GM12878 (cell line): ENCODE data around the gene ZCRB1. TPM values are rescaled to one million over a fixed set of nuclear protein-coding genes. Genes with fewer than 3 reads are reported as not detected.
"Not testable (repeated sequence)": the region's sequence is repeated elsewhere in the genome, so short reads cannot be mapped to it uniquely, and the experiment has no call there.

Experiments used
- ATAC-seq: fragments of 200-7000 bp; cut with Tn5 transposase; 3 replicates; pipeline ENCODE4 v1.9.1; 2020; ENCODE audit warnings: mild to moderate bottlenecking, moderate library complexity
- BruUV-seq: library from RNA; stranded (reverse); fragments of 400-500 nt; replicated peaks from 2 replicates; lab custom pipeline; 2021; lab: Mats Ljungman, UMichigan
- CTCF ChIA-PET: fragments of 300-600 bp; sonication (Branson Sonifier 250); formaldehyde crosslinking; extraction: SDS; loops from one replicate; lab custom pipeline; 2021; ENCODE audit warnings: inconsistent platforms; lab: Yijun Ruan, JAX
- POLR2A ChIA-PET: fragments of 350-600 bp; formaldehyde crosslinking; extraction: SDS; loops from one replicate; lab custom pipeline; 2021; ENCODE audit warnings: inconsistent platforms; lab: Charles Lee
- RAD21 ChIA-PET: fragments of 300-600 bp; sonication (Branson Sonifier 250); formaldehyde crosslinking; loops from one replicate; lab custom pipeline; 2023; ENCODE audit warnings: antibody characterized with exemption; ENCODE audit not compliant: unreplicated experiment; lab: Charles Lee
- SMC1A ChIA-PET: fragments of 300-600 bp; sonication (Branson Sonifier 250); formaldehyde crosslinking; loops from one replicate; lab custom pipeline; 2023; ENCODE audit not compliant: unreplicated experiment, uncharacterized antibody; lab: Charles Lee
- DNase-seq: peaks from one replicate; pipeline ENCODE4 v3.0.0-alpha.2; 2011; ENCODE audit warnings: low read depth, low spot score
- FAIRE-seq: peaks from 3 replicates; lab custom pipeline; 2011; peaks lifted over from hg19 to GRCh38; lab: Jason Lieb, UNC
- H2AFZ ChIP-seq: 2 replicates; pipeline ENCODE4 v1.6.0; 2011; ENCODE audit warnings: low read depth, low read length, control low read depth; ENCODE audit not compliant: control insufficient read depth
- H3K27ac ChIP-seq: 2 replicates; pipeline ENCODE4 v1.5.1; 2011; ENCODE audit warnings: control low read depth; ENCODE audit not compliant: control insufficient read depth, insufficient read depth
- H3K27me3 ChIP-seq, 2 experiments: replicated peaks in 1 of 2; 2 replicates each; pipeline versions ENCODE4 v1.6.0 to v1.6.1; 2011; ENCODE audit warnings: low read length in 1 of 2; ENCODE audit not compliant: control insufficient read depth in 2 of 2, insufficient read depth in 2 of 2
- H3K36me3 ChIP-seq, 2 experiments: 2 replicates each; pipeline ENCODE4 v1.5.1; 2011; ENCODE audit warnings: low read length in 1 of 2; ENCODE audit not compliant: control insufficient read depth in 2 of 2, insufficient read depth in 2 of 2
- H3K4me1 ChIP-seq: 2 replicates; pipeline ENCODE4 v1.6.1; 2011; ENCODE audit warnings: mild to moderate bottlenecking, low read length, moderate library complexity, mixed read lengths; ENCODE audit not compliant: control insufficient read depth, insufficient read depth
- H3K4me2 ChIP-seq: 2 replicates; pipeline ENCODE4 v1.6.0; 2011; ENCODE audit warnings: control low read depth; ENCODE audit not compliant: control insufficient read depth, insufficient read depth
- H3K4me3 ChIP-seq: fragments of 200-600 bp; sonication (generic); 2 replicates; pipeline ENCODE4 v1.5.1; 2016
- H3K79me2 ChIP-seq: 2 replicates; pipeline ENCODE4 v1.6.0; 2011; ENCODE audit warnings: low read length; ENCODE audit not compliant: control insufficient read depth, insufficient read depth
- H3K9ac ChIP-seq: 2 replicates; pipeline ENCODE4 v1.8.0; 2011; ENCODE audit warnings: low read length, control low read depth, mixed read lengths; ENCODE audit not compliant: control insufficient read depth, insufficient read depth
- H3K9me3 ChIP-seq: replicated peaks from 3 replicates; pipeline ENCODE4 v1.5.1; 2011; ENCODE audit warnings: mild to moderate bottlenecking, low read length; ENCODE audit not compliant: control insufficient read depth, insufficient read depth
- H4K20me1 ChIP-seq: 2 replicates; pipeline ENCODE4 v1.6.0; 2011; ENCODE audit not compliant: control insufficient read depth, insufficient read depth
- BCL11A ChIP-seq: IDR thresholded peaks from 2 replicates; pipeline ENCODE4 v1.6.1; 2011; ENCODE audit warnings: low read depth, low read length
- BCLAF1 ChIP-seq: fragments of 450-650 bp; IDR thresholded peaks from 2 replicates; pipeline ENCODE4 v1.6.1; 2017; ENCODE audit warnings: antibody characterized with exemption, mild to moderate bottlenecking, moderate library complexity
- E2F8 ChIP-seq: fragments of 450-650 bp; IDR thresholded peaks from 2 replicates; pipeline ENCODE4 v1.6.1; 2018; ENCODE audit warnings: mild to moderate bottlenecking, low read depth, moderate library complexity; ENCODE audit not compliant: partially characterized antibody
- EED ChIP-seq: sonication (generic); IDR thresholded peaks from 2 replicates; pipeline ENCODE4 v1.6.1; 2016; ENCODE audit warnings: antibody characterized with exemption, low read depth
- ESRRA ChIP-seq: IDR thresholded peaks from 2 replicates; pipeline ENCODE4 v1.6.1; 2012; ENCODE audit warnings: mild to moderate bottlenecking, low read length, improper control_type of control experiment
- IRF3 ChIP-seq: fragments of 450-650 bp; IDR thresholded peaks from 2 replicates; pipeline ENCODE4 v1.6.1; 2014; ENCODE audit warnings: mild to moderate bottlenecking
- LARP7 ChIP-seq: fragments of 450-650 bp; IDR thresholded peaks from 2 replicates; pipeline ENCODE4 v1.6.1; 2017; ENCODE audit warnings: mild to moderate bottlenecking
- MTA3 ChIP-seq: IDR thresholded peaks from 2 replicates; pipeline ENCODE4 v1.6.1; 2012; ENCODE audit warnings: low read length, inconsistent platforms, borderline replicate concordance
- WGBS: methylation state at CpG from one replicate; pipeline ENCODE4 v1.1.6; 2016; ENCODE audit warnings: low lambda C conversion rate; ENCODE audit not compliant: insufficient replicate concordance, insufficient coverage; ENCODE audit errors: missing lambda C conversion rate; 5-methylcytosine and 5-hydroxymethylcytosine counted together
- in situ Hi-C: fragments of 300-500 bp; cut with MboI; formaldehyde crosslinking; loops from 9 replicates; pipeline ENCODE4 v1.14.3; 2018; ENCODE audit warnings: mixed read lengths
- intact Hi-C: fragments of 100-400 bp; cut with micrococcal nuclease; formaldehyde crosslinking; loops from one replicate; pipeline ENCODE4 v1.14.2; 2022; ENCODE audit not compliant: unreplicated experiment
- polyA plus RNA-seq, 11 experiments: library from polyadenylated mRNA; depleted of rRNA in 4 of 11; unstranded in 6 of 11; stranded (reverse) in 5 of 11; fragments of >200 nt; fragmentation: Nextera tagmentation in 4 of 11; fragmentation: Illumina TruSeq in 1 of 11; extraction: Ambion mirVana in 4 of 11; extraction: Trizol in 1 of 11; gene quantifications; 1 replicate in 1 of 11; 2 replicates in 10 of 11; pipeline versions ENCODE4 v1.2.1 to v1.2.3, GENCODE V29; 2011 to 2016; ENCODE audit warnings: inconsistent platforms in 2 of 11, missing spikeins in 2 of 11, low read depth in 1 of 11
- total RNA-seq, 4 experiments: library from RNA; depleted of rRNA in 3 of 4; stranded (reverse); fragments of >200 nt in 3 of 4; fragmentation: Illumina TruSeq in 1 of 4; extraction: Trizol in 1 of 4; gene quantifications; 2 replicates each; pipeline versions ENCODE4 v1.2.1 to v1.2.3, GENCODE V29; 2013 to 2021

Gene ZCRB1
- total and polyA plus RNA-seq, 10 of the 15 experiments (the other 5 are each of a cell fraction or from before 2014, with no cell fraction given), result 43.3 to 178 (median 88.6) TPM

GRCh38 chr12:42330097-42330496 is 4.2 kb upstream of the ZCRB1 start:
- H3K36me3 ChIP-seq, in situ Hi-C loops, ATAC-seq, H3K4me3 ChIP-seq, H3K9me3 ChIP-seq, SMC1A ChIA-PET, H3K4me2 ChIP-seq, H4K20me1 ChIP-seq, H3K4me1 ChIP-seq, H3K27me3 ChIP-seq, DNase-seq, POLR2A ChIA-PET, H3K27ac ChIP-seq, H2AFZ ChIP-seq, FAIRE-seq, H3K9ac ChIP-seq, CTCF ChIA-PET, BruUV-seq: not testable (repeated sequence)
- RAD21 ChIA-PET, result interaction anchor here (1.1 kb wide), 1 partner anchor 98 kb away, joined by 3 read pairs; no protein-coding TSS in a partner anchor
- WGBS, result 21% methylated on average over 11 of the region's 11 CpGs
- peaks cover 87% of the 10 kb centered on the region for H3K79me2 ChIP-seq
- intact Hi-C loops, result loop anchor here (5.0 to 10.0 kb wide), 2 partner anchors 42 to 305 kb away; no protein-coding TSS in a partner anchor

GRCh38 chr12:42327227-42327590 is 1.3 kb upstream of the ZCRB1 start:
- RAD21 ChIA-PET, result interaction anchor here (0.7 to 2.8 kb wide), 3 partner anchors 28 to 202 kb away, joined by 3 to 9 read pairs (median 6); no protein-coding TSS in a partner anchor
- no peak for ATAC-seq
- SMC1A ChIA-PET, result interaction anchor here (0.7 to 2.0 kb wide), 9 partner anchors 24 to 199 kb away, joined by 3 to 10 read pairs (median 4); partner anchors contain the start of gene GXYLT1
- H3K27ac ChIP-seq, result peak overlapping the region; percentile 84; the same call in 1 of the 2 replicates
- peaks cover 7% of the 10 kb centered on the region for H3K4me1 ChIP-seq
- H3K79me2 ChIP-seq, result peaks cover 67% of the 10 kb centered on the region
- no peaks in the 10 kb centered on the region for H3K9me3 ChIP-seq
- 0% methylated on average over 2 of the region's 2 CpGs for WGBS
- no peaks in the 10 kb centered on the region for H3K36me3 ChIP-seq
- in situ Hi-C loops, result loop anchor here (5.0 kb wide), 1 partner anchor 195 kb away; no protein-coding TSS in a partner anchor
- no peaks in the 10 kb centered on the region for H3K27me3 ChIP-seq
- BruUV-seq, result no TSS peak
- H2AFZ ChIP-seq, result no peak overlapping the region
- no peak for FAIRE-seq
- CTCF ChIA-PET, result interaction anchor here (0.7 to 2.0 kb wide), 7 partner anchors 12 to 210 kb away, joined by 3 to 7 read pairs (median 4); no protein-coding TSS in a partner anchor
- H3K9ac ChIP-seq, result peak overlapping the region; percentile 93
- no peak for DNase-seq
- H3K4me3 ChIP-seq, result peak overlapping the region; percentile 97
- intact Hi-C loops, result loop anchor here (5.0 kb wide), 1 partner anchor 185 kb away; the partner anchor contains the start of gene GXYLT1
- H3K4me2 ChIP-seq, result peak overlapping the region; percentile 91
- POLR2A ChIA-PET, result interaction anchor here (1.9 kb wide), 1 partner anchor 182 kb away, joined by 8 read pairs; the partner anchor contains the start of gene GXYLT1
- H4K20me1 ChIP-seq, result no peaks in the 10 kb centered on the region
- no peak for TF ChIP-seq MTA3
- no peak for TF ChIP-seq E2F8
- no peak for TF ChIP-seq BCL11A
- TF ChIP-seq ESRRA, result no peak
- TF ChIP-seq EED, result no peak
- no peak for TF ChIP-seq IRF3
- no peak for TF ChIP-seq LARP7
- no peak for TF ChIP-seq BCLAF1
